Kidney epithelial cell (primary cell): ENCODE data around the gene RASGRP1. TPM values are rescaled to one million over a fixed set of nuclear protein-coding genes. Genes with fewer than 3 reads are reported as not detected.

Source experiments
- DNase-seq: peaks from one replicate; pipeline ENCODE4 v3.0.0-alpha.2; 2010; ENCODE audit warnings: low read depth
- H3K27me3 ChIP-seq: 2 replicates; pipeline ENCODE4 v1.6.0; 2011; ENCODE audit warnings: low read length; ENCODE audit not compliant: control insufficient read depth, insufficient read depth
- H3K36me3 ChIP-seq: 2 replicates; pipeline ENCODE4 v1.5.1; 2011; ENCODE audit warnings: low read length; ENCODE audit not compliant: control insufficient read depth, insufficient read depth
- H3K4me3 ChIP-seq: 2 replicates; pipeline ENCODE4 v1.5.1; 2011; ENCODE audit warnings: low read depth, mild to moderate bottlenecking, control low read depth, low read length
- total RNA-seq: library from RNA; depleted of rRNA; stranded (reverse); fragments of >200 nt; gene quantifications from 2 replicates; pipeline ENCODE4 v1.2.3, GENCODE V29; 2015
- TF ChIP-seq, protein P1 (sequence below): IDR thresholded peaks from 2 replicates; pipeline ENCODE4 v1.5.1; 2011; ENCODE audit warnings: mild to moderate bottlenecking, moderate library complexity, low read length, control low read depth, inconsistent platforms; ENCODE audit not compliant: insufficient read depth, poor library complexity, severe bottlenecking

The RASGRP1 gene
- total RNA-seq, 1 donor from 2014 or later, result 3.1 TPM

DNA sequence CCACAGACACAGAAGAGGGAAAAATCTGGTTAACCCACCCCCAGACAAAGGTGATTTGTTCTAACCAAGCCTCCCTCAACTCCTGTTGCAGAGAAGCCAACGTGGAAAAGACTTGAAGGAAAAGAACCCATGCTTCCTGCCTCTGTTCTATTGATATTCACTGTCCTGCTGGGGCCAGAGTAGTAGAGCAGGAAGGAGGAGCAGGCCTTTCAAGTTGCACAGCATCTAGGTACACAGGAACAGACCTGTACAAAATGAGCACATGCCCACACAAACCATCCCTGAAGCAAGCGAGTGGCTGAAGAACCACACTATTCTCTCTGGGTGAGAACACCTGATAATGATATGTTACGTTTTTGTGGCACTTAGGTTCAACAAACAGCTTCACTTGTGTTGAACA is 29.9 kb downstream of the RASGRP1 start:
- Histone ChIP-seq H3K36me3 (no peaks in the 10 kb centered on the region), H3K4me3 (no peak overlapping the region), H3K27me3 (no peaks in the 10 kb centered on the region)
- no peak for DNase-seq
- TF ChIP-seq, protein P1, sequence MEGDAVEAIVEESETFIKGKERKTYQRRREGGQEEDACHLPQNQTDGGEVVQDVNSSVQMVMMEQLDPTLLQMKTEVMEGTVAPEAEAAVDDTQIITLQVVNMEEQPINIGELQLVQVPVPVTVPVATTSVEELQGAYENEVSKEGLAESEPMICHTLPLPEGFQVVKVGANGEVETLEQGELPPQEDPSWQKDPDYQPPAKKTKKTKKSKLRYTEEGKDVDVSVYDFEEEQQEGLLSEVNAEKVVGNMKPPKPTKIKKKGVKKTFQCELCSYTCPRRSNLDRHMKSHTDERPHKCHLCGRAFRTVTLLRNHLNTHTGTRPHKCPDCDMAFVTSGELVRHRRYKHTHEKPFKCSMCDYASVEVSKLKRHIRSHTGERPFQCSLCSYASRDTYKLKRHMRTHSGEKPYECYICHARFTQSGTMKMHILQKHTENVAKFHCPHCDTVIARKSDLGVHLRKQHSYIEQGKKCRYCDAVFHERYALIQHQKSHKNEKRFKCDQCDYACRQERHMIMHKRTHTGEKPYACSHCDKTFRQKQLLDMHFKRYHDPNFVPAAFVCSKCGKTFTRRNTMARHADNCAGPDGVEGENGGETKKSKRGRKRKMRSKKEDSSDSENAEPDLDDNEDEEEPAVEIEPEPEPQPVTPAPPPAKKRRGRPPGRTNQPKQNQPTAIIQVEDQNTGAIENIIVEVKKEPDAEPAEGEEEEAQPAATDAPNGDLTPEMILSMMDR, result no peak

- Histone ChIP-seq H3K4me3 (no peak overlapping the region), H3K27me3 (no peaks in the 10 kb centered on the region), H3K36me3 (no peaks in the 10 kb centered on the region)
- DNase-seq, result no peak
- TF ChIP-seq, protein P1, result no peak
Observed at GRCh38 chr15:38533926-38534325, 30.7 kb downstream of the RASGRP1 start.

- TF ChIP-seq, protein P1, result no peak
Observed at GRCh38 chr15:38533416-38533915, 31.1 kb downstream of the RASGRP1 start.

DNA sequence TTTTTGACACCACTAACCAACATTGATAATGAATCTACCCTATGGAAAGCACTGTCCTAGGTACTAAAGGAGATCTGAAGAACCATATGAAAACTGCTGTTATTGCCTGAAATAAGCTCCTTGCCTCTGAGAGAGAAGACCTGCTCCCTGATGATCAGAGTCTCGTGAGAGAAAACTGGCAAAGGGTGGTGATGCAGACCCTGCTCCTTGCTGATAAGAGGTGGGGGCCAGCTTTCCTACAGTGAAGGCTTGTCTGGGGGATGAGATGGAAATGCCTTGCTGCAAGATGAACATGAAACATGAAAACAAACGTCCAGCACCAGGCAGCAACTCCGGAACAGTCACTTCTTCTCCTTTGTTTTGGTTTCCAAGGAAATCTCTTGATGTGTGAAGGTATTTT is 31.9 kb downstream of the RASGRP1 start:
- H3K36me3 ChIP-seq, result no peaks in the 10 kb centered on the region
- TF ChIP-seq, protein P1, result no peak
- no peaks in the 10 kb centered on the region for H3K27me3 ChIP-seq
- no peak overlapping the region for H3K4me3 ChIP-seq
- no peak for DNase-seq

More at GRCh38 chr15:38533416-38533915, 31.1 kb downstream of the RASGRP1 start:
- Histone ChIP-seq H3K4me3 (no peak overlapping the region), H3K36me3 (no peaks in the 10 kb centered on the region), H3K27me3 (no peaks in the 10 kb centered on the region)
- no peak for DNase-seq

- no peaks in the 10 kb centered on the region for H3K36me3 ChIP-seq
- H3K4me3 ChIP-seq, result no peak overlapping the region
- H3K27me3 ChIP-seq, result no peaks in the 10 kb centered on the region
- TF ChIP-seq, protein P1, result no peak
- peak; percentile 56 for DNase-seq
Observed at GRCh38 chr15:38531509-38531908, 33.1 kb downstream of the RASGRP1 start.

GRCh38 chr15:38530113-38530512 is 34.5 kb downstream of the RASGRP1 start:
- Histone ChIP-seq H3K36me3 (no peaks in the 10 kb centered on the region), H3K4me3 (no peak overlapping the region), H3K27me3 (no peaks in the 10 kb centered on the region)
- no peak for DNase-seq
- TF ChIP-seq, protein P1, result no peak
